T-helper 22 cell (primary cell): ENCODE data around the gene PODXL.
"Not testable (repeated sequence)": the region's sequence is repeated elsewhere in the genome, so short reads cannot be mapped to it uniquely, and the experiment has no call there.

ENCODE experiments used
- DNase-seq: peaks from one replicate; pipeline ENCODE4 v3.0.0-alpha.2; 2020; ENCODE audit warnings: low read depth

Gene PODXL

DNA sequence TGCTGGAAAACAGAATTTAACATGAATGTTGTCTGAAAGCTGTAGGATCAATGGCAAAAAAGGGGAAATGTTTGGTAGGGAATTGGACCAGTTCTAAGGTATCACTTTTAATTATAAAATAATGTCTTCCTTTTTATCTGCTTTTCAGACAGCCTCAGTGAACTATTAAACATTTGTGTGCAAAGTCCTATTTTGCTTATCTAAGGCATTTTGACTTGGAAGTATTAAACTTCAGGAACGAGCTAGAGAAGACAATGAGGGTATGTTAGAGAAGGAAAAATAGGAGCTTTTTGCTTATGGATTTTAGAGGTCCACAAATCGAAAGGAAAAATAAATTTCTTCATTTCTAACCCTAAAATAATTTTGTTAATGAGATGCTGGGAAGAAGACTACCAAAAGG lies 63.3 kb downstream of the PODXL start:
- DNase-seq: no peak

- no peak for DNase-seq
Observed at GRCh38 chr7:131489881-131490280, 66.5 kb downstream of the PODXL start.

DNA sequence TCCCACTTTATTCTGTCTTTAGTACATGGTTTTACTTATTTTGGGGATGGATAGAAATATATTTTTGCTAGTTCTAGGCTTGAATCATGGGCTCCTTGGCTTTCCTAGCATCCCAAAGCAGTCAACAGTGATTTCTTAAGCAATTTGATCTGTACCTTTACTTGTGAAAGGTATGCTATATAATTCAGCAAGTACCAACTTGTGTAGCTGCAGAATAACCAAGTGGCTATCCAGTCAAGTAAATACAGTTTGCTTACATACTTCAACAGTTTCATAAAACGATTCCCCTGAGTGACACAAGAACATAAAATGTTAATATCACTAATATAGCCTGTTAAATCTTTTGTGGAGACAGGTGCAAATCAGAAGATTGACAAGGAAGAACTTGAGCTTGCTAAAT lies 67.2 kb downstream of the PODXL start:
- DNase-seq: no peak

GRCh38 chr7:131488361-131488760 lies 68.1 kb downstream of the PODXL start:
- DNase-seq: no peak

- DNase-seq: no peak
Observed at GRCh38 chr7:131487217-131487616, 69.2 kb downstream of the PODXL start.

GRCh38 chr7:131486346-131486745 lies 70.1 kb downstream of the PODXL start:
- no peak for DNase-seq

DNA sequence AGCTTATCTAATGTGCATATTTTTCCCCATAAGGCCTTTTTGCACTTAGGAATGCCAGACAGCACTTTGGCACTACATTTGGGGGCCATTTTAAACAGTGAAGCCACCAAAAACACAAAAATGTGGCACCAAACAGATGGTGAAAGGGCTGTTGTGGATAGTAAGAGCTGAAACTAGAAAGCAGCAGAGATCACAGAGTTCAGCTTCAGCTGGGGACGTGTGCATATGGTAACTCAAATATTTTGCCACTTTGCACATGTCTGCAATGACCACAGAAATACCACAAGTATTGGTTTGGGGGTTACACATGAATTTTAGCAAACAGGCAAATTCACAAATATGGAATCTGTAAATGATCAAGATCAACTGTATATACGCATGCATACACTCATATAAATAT lies 72.8 kb downstream of the PODXL start:
- DNase-seq: no peak

GRCh38 chr7:131482800-131483199 lies 73.6 kb downstream of the PODXL start:
- no peak for DNase-seq

DNA sequence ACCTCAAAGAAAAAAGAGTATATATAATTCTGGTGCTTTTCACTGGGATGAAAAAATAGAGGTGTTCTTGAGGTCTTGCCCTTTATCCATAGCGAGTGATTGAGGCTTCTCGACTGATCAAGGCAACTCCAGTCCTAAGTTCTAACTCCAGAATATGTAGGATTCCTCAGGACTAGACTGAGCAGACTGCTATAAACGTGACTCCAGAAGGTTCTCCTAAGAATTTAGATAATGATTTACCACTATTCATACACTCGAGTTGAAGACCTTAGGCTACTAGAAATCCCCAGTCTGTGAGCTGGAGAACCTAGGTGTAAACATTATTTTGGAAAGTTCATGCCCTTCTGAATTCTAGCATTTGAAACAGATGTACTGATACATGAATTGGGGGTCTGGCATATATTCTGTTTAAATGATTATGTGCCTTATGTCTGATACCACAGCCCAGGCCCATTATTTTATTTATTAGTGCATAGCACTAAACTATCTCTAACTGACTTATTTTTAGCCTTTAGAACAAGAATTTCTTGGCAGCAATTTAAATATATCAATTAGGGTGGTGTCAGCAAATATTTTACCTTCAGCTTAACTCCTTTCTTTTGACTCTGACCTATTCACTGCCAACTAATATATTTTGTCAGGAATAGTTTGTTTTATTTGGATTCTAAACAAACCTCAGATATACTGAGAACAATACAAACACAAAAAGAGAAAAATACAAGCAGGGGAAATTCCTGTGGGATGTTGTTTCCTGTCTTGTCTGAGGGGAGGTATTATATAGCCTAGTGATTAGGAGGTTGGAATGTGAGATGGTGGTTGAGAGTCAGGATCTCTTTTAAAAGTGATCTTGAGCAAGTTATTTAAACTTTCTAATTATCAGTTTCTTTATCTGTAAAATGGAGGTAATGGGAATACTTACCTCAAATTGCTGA lies 75.8 kb downstream of the PODXL start:
- DNase-seq: no peak

GRCh38 chr7:131476740-131477139 lies 79.7 kb downstream of the PODXL start:
- no peak for DNase-seq

- no peak for DNase-seq
Observed at GRCh38 chr7:131471250-131472004, 85.0 kb downstream of the PODXL start.

DNA sequence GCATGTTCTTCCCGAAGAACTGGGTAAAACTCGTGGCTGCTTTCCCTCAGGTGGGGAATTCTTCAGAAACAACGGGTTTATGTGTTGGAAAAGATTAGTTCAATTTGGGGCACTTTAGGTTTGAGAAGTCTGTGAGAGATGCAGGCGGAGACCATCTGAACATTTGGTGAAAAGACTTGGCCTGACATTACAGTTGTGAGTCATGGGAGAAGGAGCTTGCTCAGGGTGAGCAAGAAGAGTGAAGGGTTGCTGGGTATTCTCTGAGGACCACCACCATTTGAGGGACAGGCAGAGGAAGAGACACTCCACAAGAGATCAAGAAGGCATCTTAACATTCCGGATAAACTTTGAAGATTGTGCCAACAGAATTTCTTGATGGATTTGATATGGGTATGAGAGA lies 88.6 kb downstream of the PODXL start:
- DNase-seq: no peak

GRCh38 chr7:131466735-131467365 lies 89.6 kb downstream of the PODXL start:
- DNase-seq: no peak

DNA sequence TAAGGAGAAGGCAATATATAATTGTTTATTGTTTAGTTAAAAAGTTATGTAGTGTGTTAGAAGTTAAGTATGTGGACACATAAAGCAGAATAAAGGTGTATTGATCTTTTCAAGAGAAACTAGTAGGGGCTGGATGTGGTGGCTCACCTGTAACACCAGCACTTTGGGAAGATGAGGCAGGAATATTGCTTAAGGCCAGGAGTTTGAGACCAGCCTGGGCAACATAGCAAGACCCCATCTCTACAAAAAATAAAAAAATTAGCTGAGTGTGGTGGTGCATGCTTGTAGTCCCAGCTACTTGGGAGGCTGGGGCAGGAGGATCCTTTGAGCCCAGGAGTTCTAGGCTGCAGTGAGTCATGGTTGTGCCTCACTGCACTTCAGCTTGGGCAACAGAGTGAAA lies 93.7 kb downstream of the PODXL start:
- not testable (repeated sequence) for DNase-seq

DNA sequence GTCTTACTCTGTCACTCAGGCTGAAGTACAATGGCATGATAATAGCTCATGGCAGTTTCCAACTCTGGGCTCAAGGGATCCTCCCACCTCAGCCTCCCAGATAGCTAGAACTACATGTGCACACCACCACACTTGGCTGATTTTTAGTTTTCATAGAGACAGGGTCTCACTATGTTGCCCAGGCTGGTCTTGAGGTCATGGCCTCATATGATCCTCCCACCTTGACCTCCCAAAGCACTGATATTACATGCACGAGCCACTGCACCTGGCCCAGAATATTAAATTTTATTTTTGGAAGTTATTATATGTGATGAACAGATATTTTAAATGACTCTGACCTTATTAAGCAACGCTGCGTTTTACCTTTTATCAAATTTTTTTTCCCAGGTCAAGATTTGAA lies 94.4 kb downstream of the PODXL start:
- DNase-seq: no peak

DNA sequence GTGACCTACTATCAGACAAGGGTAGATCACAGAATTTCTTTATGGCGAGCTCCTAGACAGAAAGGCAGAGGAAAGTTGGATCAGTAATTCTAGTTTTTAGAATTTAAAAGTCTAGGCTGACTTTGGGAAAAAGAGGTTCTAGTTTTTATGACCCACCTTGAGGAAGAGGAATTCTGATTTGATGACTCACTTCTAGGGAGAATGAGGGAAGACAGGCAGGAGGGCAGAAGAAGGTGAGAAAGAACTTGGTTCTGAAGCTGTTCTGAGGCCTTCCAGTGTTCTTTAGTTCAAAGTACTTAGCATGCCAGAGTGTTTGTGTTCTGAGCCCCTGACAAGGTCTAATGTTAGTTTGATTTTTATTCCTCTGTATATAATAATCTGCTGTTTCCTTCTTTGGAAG lies 97.2 kb downstream of the PODXL start:
- DNase-seq: no peak

- no peak for DNase-seq
Observed at GRCh38 chr7:131456338-131456737, 100.1 kb downstream of the PODXL start.

DNA sequence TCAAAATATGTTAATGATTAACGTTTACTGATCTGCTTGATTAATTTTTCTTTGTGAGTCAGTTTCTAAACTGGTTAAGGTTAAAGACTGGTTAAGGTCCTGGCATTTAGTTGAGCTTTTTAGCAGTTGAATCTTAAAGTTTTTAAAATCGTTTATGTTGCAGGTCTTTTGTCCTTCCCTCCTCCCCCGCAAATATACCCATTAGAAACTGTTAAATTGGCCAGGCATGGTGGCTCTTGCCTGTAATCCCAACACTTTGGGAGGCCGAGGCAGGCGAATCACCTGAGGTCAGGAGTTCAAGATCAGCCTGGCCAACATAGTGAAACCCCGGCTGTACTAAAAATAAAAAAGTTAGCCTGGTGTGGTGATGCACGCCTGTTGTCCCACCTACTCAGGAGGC lies 100.9 kb downstream of the PODXL start:
- no peak for DNase-seq

DNA sequence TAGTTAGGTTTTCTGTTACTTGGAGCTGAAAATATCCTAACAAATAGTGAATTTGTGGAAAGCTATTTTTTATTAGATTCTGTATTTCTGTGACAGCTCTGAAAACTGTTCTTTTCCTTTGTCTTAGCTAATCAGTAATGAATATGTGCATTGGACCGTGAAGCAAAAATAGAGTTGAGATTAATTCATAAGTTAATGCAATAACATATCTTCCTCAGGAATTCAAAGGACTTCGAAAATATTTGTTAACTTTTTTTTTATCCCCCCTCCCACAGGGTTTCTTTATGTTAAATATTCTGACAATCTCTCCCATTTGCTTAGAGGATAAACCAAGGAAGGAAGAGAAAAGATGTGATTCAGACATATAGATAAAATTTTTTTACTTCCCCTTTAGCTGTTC lies 101.4 kb downstream of the PODXL start:
- DNase-seq: no peak

DNA sequence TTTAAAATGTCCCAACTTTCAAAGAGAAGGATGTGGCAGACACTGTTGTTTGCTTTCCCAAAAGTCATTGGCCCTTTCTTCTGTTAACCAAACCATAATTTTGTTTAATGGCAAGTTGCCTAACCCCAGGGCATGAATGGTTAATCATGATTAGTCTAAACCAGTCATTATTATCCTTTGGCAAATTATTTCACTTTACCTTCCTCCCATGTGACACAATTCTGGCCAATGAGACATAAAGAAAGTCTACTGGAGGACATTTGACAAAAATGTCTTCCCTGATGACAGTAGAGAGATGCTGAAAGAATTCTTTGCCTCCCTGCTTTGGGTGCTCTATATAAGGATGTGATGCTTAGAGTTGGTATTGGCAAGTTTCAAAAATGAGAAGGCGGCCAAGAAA lies 101.9 kb downstream of the PODXL start:
- no peak for DNase-seq
